ENCODE data around the gene ELK4. TPM values are rescaled to one million over a fixed set of nuclear protein-coding genes. Genes with fewer than 3 reads are reported as not detected.

Gene ELK4
- 12.8 and 16.9 TPM in 2 replicates for total RNA-seq

GRCh38 chr1:205631768-205632668 lies at the start of gene ELK4:
TSS of gene ELK4 (minus strand) at chr1:205632011. CDS start at chr1:205623882, 8,129 bp downstream.

GRCh38 chr1:205680073-205680851 lies 48.5 kb upstream of the ELK4 start, which contains the start of gene SLC45A3:
TSS of gene SLC45A3 (minus strand) at chr1:205680509. CDS start at chr1:205664656, 15,853 bp downstream.

Other genes with a start within 250 kb of the ELK4 start
- not detected in 2 replicates for gene LEMD1, start 210.0 kb downstream of the ELK4 start, total RNA-seq
- gene BLACAT1, start 176.0 kb downstream of the ELK4 start, total RNA-seq, result under 0.01 TPM in 1 of 2 replicates, not detected in the other
- 2.7 and 5.9 TPM in 2 replicates for gene CDK18, start 127.3 kb downstream of the ELK4 start, total RNA-seq
- gene SLC45A3, start 48.5 kb upstream of the ELK4 start, total RNA-seq, result 2.6 and 6.3 TPM in 2 replicates
- gene NUCKS1, start 118.2 kb upstream of the ELK4 start, total RNA-seq, result 99.6 and 109 TPM in 2 replicates
- gene RAB29, start 143.5 kb upstream of the ELK4 start, total RNA-seq, result 7.1 and 10.3 TPM in 2 replicates
- gene SLC41A1, start 181.2 kb upstream of the ELK4 start, total RNA-seq, result 14.2 and 15.6 TPM in 2 replicates
- not detected in 2 replicates for gene PM20D1, start 218.1 kb upstream of the ELK4 start, total RNA-seq